Keratinocyte (primary cell): ENCODE data around the gene MUC13.

Experiments
- CTCF ChIP-seq, 3 experiments: IDR thresholded peaks in 1 of 3; conservative IDR thresholded peaks in 1 of 3; optimal IDR thresholded peaks in 1 of 3; 2 replicates in 2 of 3; 3 replicates in 1 of 3; pipeline versions ENCODE3 to v1.5.1; 2011; ENCODE audit warnings: low read length in 3 of 3, mild to moderate bottlenecking in 3 of 3, moderate library complexity in 2 of 3, control low read depth in 1 of 3, inconsistent platforms in 1 of 3; ENCODE audit not compliant: insufficient read depth in 2 of 3; ENCODE audit errors: extremely low read depth in 1 of 3
- EZH2 ChIP-seq: IDR thresholded peaks from one replicate; pipeline ENCODE4 v1.6.1; 2012; ENCODE audit warnings: inconsistent platforms, mild to moderate bottlenecking, low read length, moderate library complexity

DNA sequence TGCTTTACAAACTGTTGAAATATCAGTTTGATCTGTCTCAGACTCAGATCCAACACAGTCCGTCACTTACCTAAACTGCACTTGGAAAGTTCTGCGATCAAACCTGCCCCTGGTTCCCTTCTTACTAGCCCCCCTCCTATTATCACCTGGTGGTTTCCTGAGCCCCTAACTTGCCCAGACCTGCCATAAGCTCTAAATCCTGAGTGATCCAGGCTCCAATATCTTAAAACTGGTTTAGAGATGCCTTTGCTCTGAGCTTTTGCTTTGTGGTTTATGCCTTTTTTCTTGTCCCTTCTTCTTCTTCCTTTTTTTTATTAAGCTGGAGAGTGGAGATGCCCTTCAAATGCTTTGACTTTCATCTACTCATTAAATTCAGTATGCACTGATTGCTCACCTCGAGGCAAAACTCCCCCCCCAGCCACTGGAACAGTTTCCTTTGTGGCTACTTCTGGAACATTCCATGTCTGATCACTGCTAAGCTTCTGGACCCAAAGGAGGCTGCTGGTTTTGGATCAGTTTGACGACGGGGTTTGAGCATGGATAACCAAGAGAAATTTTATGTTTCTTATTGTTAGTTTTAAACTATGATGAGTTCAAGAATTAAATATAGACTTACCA lies 43.9 kb downstream of the MUC13 start:
- TF ChIP-seq CTCF (optimal IDR thresholded peaks at IDR 0.05 in 1 of 3, IDR thresholded peaks at IDR 0.05 in 1 of 3, conservative IDR thresholded peaks at IDR 0.05 in 1 of 3; ENCODE audit: extremely low read depth in 1 of 3, insufficient read depth in 2 of 3, low read length in 3 of 3) (no peak), EZH2 (no peak)
